ENCODE results near the gene MED22.

GRCh38 chr9:133309608-133310007 lies 38.3 kb downstream of the MED22 start:
- TF ChIP-seq CTCF (conservative IDR thresholded peaks at IDR 0.05 in 1 of 2, IDR thresholded peaks at IDR 0.05 in 1 of 2; ENCODE audit: low read depth in 1 of 2, low read length in 2 of 2), result no peak
- TF ChIP-seq EZH2 (IDR thresholded peaks at IDR 0.05; ENCODE audit: low read length, missing control alignments), result no peak
